Posterior vena cava (tissue), 2 donors: ENCODE measurements around the gene ATP6V0E1. TPM values are rescaled to one million over a fixed set of nuclear protein-coding genes. Genes with fewer than 3 reads are reported as not detected.

Experiments used
- DNase-seq: peaks from one replicate; pipeline ENCODE4 v3.0.0-alpha.2; 2020; ENCODE audit warnings: low spot score
- intact Hi-C, 2 donors: fragments of 100-400 bp; cut with DNase I; formaldehyde crosslinking; loops; one replicate each; pipeline versions ENCODE4 v1.14.1 to v1.14.2; 2022 to 2023
- total RNA-seq, 2 donors: library from RNA; stranded (reverse); fragmentation: NEBNext Ultra II Directional; extraction: Animal tissue kit (Norgen Biotek cat#: 25700); gene quantifications; one replicate each; pipeline ENCODE4 v1.2.1, GENCODE V29; 2021
- donor health status: DM: yes; HTN: yes; CAD: no.
- donor health status: DM: yes; HTN: yes; CAD: no.

The ATP6V0E1 gene
- total RNA-seq, 2 donors from 2014 or later = 178 to 215 TPM

DNA sequence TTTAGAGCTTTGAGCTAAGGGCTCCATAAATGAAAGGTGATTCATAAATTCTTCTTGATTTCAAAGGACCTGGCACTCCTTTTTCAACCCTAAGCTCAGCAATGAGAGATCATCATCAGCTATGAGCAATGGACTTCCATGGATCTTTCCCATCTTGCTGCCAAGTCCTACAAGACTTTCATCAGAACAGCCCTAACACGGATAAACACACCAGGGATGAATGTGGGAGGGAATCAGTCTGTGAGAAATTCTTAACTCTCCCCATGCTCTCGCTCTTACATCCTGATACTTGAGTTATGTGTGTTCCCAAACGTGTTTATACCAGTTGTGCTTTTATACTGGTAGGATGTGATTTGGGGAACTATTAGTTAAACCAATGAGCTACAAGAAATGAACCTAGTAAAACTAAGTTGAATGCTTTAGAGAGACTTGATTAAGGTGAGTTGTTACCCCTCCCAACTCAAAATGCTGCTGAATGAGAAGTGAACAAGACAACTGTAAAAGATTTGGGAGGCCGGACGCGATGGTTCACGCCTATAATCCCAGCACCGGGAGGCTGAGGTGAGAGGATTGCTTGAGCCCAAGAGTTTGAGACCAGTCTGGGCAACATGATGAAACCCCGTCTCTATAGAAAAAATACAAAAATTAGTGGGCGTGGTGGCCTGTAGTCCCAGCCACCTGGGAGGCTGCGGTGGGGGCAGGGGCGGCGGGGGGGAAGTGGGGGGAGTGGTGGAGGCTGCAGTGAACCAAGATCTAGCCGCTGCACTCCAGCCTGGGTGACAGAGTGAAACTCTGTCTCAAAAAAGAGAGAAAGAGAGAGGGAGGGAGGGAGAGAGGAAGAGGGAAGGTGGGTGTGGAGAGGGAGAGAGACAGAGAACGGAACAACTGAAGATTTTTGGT, 29.5 kb upstream of the ATP6V0E1 start:
- no peak for DNase-seq
- intact Hi-C loops = no loop called here

- intact Hi-C loops = no loop called here
- DNase-seq = no peak
Measured at GRCh38 chr5:172954751-172955159, 28.8 kb upstream of the ATP6V0E1 start.

DNA sequence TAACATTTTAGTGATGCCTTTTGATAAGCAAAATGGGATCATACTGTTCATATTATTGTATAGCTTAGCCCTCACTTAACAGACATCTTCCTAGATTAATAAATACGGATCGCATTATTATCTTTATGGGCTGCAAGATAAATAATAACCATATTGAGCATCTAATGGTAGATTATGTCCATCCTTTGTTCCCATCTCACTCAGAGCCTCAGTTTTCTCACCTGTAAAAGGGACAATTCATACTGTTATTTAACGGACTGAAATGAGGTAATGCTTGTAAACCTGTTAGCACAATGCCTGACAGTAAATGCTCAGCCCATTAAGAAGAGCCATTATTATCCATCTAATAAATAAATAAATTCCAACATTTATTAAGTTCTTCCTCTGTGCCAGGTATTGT, 27.3 kb upstream of the ATP6V0E1 start:
- DNase-seq = no peak
- intact Hi-C loops = no loop called here

DNA sequence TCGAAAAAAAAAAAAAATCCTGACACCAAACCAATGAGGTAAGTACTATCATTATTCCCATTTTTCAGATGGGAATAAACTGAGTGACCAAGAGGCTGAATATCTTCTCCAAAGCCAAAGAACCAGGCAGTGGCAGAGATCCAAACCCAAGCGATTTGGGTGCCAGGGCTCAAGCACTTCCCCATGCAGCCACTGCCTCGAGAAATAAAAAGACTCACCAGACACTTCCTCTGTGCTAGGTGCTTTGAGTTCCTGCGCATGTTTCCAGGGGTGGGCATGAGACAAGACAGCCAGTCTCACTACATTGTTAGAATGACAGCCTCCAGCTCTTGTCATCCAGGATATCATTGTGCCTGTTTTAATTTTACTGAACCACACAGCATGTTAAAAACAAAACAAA, 26.6 kb upstream of the ATP6V0E1 start:
- DNase-seq = no peak
- intact Hi-C loops = no loop called here

DNA sequence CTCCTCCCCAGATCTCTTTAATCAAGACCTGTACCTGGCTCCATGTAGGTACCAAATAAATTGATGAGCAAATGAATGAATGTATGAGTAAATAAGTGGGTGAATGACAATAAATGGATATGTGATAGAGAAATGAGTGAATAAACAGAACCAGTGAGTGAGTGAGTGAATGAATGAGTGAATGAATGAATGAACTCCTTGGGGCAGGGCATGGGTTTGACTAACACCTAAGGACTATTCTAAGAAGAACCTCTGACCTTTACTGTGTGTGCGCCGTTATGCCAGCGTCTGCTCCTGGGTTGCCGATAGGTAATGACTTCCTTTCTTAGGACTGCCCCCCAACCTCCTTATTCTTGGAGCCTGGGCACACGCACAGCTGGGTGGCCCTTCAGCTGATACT, 26.1 kb upstream of the ATP6V0E1 start:
- DNase-seq = no peak
- intact Hi-C loops = no loop called here

GRCh38 chr5:172958331-172959046, 25.1 kb upstream of the ATP6V0E1 start:
- intact Hi-C loops = no loop called here
- DNase-seq = peak; percentile 91

DNA sequence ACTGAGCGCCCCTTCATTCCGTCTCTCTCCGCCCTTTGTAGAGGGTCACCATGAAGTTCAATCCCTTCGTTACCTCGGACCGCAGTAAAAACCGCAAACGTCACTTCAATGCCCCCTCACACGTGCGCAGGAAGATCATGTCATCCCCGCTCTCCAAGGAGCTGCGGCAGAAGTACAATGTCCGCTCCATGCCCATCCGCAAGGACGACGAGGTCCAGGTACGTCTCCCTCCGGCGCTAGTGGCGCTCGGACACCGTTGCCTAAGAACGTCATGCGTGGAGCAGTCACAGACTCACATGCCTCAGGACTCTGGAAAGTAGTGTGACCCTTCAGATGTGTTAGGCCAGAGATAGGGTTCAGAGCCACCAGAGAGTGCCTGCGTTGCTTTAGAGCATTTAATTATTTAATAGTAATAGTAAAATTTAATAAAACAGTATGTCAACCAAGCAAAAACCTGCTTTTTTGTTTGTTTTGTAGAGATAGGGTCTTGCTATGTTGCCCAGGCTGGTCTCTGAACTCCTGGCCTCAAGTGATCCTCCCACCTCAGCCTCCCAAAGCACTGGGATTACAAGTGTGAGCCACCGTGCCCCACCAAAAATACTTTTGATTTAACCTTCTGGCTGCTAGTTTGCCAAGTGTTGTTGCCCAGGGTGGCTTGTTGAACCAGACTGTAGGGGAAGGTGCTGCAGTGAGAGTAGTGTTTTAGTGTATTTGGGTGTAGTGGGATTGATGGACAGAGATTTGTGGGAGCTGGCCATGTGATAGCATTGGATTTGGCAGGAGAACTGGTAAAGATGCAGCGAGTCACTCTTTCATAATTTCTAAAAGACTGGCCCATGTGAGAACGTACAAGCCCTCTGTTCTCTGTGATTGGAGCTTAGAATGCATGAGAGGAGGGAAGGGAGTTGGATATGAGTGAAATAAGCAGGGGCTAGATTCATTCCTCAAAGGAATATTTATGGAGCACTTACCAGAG, 23.5 kb upstream of the ATP6V0E1 start:
- DNase-seq = no peak
- intact Hi-C loops = no loop called here

- DNase-seq = no peak
- intact Hi-C loops = loop anchor here in 1 of 2 donors (10.0 kb wide), 1 partner anchor 235 kb away; no protein-coding TSS in a partner anchor
Measured at GRCh38 chr5:172969921-172970320, 13.7 kb upstream of the ATP6V0E1 start.

- intact Hi-C loops = loop anchor here in 1 of 2 donors (10.0 kb wide), 1 partner anchor 233 kb away; no protein-coding TSS in a partner anchor
- DNase-seq = no peak
Measured at GRCh38 chr5:172971482-172971881, 12.1 kb upstream of the ATP6V0E1 start.

DNA sequence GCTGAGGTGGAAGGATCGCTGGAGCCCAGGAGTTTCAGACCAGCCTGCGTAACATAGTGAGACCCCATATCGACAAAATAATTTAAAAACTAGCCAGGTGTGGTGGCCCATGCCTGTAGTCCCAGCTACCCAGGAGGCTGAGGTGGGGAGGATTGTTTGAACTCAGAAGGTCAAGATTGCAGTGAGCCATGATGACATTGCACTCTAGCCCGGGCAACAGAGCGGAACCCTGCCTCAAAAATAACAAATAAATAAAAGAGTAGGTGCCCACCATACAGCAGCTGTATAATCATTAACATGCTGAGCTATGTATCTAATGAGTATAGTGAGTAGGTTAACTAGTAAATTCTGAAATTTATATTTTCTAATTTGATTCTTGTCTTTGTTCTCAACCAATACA, 11.0 kb upstream of the ATP6V0E1 start:
- intact Hi-C loops = loop anchor here in 1 of 2 donors (10.0 kb wide), 1 partner anchor 232 kb away; no protein-coding TSS in a partner anchor
- DNase-seq = no peak

- DNase-seq = no peak
- intact Hi-C loops = loop anchor here in 1 of 2 donors (10.0 kb wide), 1 partner anchor 231 kb away; no protein-coding TSS in a partner anchor
Measured at GRCh38 chr5:172973127-172973916, 10.2 kb upstream of the ATP6V0E1 start.

- intact Hi-C loops = loop anchor here in 1 of 2 donors (10.0 kb wide), 1 partner anchor 231 kb away; no protein-coding TSS in a partner anchor
- no peak for DNase-seq
Measured at GRCh38 chr5:172973931-172974330, 9.6 kb upstream of the ATP6V0E1 start.

- intact Hi-C loops = loop anchor here in 1 of 2 donors (10.0 kb wide), 1 partner anchor 230 kb away; no protein-coding TSS in a partner anchor
Measured at GRCh38 chr5:172975289-172975688, 8.3 kb upstream of the ATP6V0E1 start.

GRCh38 chr5:172979778-172980177, 3.8 kb upstream of the ATP6V0E1 start:
- intact Hi-C loops = loop anchor here in 1 of 2 donors (10.0 kb wide), 3 partner anchors 75 to 225 kb away; partner anchors contain the start of genes BNIP1 and CREBRF
- no peak for DNase-seq

More at GRCh38 chr5:172975289-172975688, 8.3 kb upstream of the ATP6V0E1 start:
- no peak for DNase-seq

DNA sequence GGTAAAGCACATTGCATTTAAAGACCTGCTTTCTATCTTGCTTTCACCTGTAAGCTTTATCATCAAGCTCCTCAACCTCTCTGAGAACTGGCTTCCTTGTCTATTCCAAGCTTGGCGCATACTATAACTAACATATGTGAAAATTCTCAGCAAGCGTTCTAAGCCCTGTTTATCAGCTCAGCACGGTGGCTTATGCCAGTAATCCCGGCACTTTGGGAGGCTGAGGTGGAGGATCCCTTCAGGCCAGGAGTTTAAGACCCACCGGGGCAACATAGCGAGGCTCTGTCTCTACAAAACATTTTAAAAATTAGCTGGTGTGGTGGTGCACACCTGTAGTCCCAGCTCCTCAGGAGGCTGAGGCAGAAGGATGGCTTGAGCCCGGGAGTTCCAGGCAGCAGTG, 1.6 kb upstream of the ATP6V0E1 start:
- DNase-seq = no peak
- intact Hi-C loops = loop anchor here in 1 of 2 donors (10.0 kb wide), 2 partner anchors 73 to 163 kb away; partner anchors contain the start of genes BNIP1 and CREBRF

- intact Hi-C loops = loop anchor here in 1 of 2 donors (10.0 kb wide), 2 partner anchors 70 to 160 kb away; partner anchors contain the start of genes BNIP1 and CREBRF
Measured at GRCh38 chr5:172984244-172984953, 828 bp downstream of the ATP6V0E1 start.

GRCh38 chr5:172985596-172985995, 2.0 kb downstream of the ATP6V0E1 start:
- DNase-seq = no peak
- intact Hi-C loops = loop anchor here in 1 of 2 donors (10.0 kb wide), 2 partner anchors 69 to 159 kb away; partner anchors contain the start of genes BNIP1 and CREBRF

More at GRCh38 chr5:172984244-172984953, 828 bp downstream of the ATP6V0E1 start:
- DNase-seq = peak; percentile 94
